ENCODE results near the gene ARFGAP2.

ARFGAP2 gene

DNA sequence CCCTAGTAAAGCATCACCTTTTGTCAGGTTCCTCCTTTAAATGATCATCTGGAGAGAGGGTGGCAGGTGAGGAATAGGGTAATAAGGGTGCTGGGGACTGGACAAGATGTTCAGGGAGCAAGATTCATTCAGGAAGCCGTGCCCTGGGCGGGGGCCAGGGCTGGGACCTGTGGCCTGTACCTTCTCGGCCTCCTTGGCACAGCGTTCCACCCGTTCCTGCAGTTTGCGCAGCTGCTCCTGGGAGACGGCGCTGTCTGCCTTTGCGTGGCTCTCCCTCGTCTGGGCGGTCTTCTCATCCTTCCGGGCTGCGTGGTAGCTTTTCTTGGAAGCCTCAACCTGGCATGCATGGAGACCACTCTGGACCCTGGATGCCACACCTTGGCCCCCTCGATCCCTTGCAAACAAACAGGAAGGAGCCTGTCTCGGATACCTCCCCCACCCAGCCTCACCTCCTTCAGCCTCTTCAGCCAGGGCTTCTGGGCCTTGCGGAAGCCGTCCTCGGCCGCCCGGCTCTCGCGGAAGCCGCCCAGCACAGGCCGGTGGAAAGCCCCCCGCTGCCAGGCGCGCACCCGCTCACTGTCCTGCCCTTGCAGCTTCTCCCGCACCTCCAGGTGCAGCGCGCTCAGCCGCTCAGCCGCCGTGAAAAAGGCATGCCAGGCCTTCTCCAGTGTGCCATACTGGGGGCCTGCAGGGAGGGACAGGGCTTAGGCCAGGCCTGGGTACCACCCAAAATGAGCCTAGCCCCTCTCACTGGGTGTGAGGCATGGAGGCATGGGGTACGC is 3.5 kb upstream of the ARFGAP2 start:
- H3K27ac ChIP-seq, result no peak overlapping the region
- TF ChIP-seq, protein P1, sequence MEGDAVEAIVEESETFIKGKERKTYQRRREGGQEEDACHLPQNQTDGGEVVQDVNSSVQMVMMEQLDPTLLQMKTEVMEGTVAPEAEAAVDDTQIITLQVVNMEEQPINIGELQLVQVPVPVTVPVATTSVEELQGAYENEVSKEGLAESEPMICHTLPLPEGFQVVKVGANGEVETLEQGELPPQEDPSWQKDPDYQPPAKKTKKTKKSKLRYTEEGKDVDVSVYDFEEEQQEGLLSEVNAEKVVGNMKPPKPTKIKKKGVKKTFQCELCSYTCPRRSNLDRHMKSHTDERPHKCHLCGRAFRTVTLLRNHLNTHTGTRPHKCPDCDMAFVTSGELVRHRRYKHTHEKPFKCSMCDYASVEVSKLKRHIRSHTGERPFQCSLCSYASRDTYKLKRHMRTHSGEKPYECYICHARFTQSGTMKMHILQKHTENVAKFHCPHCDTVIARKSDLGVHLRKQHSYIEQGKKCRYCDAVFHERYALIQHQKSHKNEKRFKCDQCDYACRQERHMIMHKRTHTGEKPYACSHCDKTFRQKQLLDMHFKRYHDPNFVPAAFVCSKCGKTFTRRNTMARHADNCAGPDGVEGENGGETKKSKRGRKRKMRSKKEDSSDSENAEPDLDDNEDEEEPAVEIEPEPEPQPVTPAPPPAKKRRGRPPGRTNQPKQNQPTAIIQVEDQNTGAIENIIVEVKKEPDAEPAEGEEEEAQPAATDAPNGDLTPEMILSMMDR (conservative IDR thresholded peaks at IDR 0.05), result no peak

DNA sequence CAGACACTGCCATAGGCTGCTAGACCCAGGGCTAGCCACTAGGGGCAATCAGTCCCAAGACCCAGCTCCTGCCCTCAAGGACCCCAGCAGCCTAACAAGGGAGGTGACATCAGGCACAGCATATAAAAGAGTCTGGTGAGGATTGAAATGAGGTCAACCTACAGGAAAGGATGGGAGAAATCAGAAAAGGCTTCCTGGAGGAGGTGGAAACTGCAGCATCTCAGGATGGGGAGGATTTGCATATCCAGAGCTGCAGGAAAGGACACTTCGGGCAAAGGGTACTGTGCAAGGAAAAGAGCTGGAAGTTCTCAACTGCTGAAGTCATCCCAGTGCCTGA is 2.9 kb upstream of the ARFGAP2 start:
- TF ChIP-seq, protein P1 (conservative IDR thresholded peaks at IDR 0.05), result peak; percentile 64
- H3K27ac ChIP-seq, result no peak overlapping the region

DNA sequence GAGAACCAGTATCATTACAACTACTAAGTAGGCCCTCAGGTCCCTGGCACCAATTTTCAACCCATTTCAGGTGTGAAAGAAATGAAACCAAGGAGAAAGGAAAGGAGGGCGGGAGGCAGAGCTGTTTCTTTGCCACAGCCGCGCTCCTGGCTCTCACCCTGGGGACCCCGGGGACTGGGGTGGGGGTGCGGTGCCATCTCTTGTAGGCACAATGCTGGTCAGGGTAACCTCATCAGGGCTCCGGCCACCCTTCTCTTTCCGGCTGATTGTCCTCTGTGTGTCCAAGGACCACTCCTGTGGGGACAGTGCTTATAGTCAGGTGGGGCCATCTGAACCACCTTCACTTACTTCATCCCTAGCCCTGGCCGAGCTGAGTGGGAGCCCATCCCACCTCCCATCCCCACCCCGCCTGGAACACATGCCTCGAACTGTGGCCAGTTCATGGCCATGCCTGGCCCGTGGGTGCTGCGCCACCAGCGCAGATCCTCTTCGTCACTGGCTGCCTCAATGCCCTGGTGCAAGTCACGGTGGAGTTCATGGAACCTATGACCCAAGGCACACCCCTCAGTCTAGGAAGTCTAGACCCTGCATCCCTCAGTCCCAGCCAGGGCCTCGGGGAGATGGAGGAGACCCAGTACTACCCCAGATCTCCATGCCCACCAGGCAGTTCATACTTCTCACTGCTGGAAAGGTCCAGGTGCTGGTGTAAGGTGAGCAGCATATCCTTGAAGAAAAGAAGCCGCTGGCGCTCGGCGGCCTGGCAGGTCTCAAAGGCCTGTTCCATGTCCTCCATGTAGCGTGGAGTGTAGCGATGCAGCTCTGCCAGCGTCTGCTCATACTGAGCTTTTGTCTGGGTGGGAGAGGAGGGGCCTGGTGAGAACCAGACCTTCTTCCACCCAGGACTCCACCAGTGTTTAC is 2.3 kb upstream of the ARFGAP2 start:
- TF ChIP-seq, protein P1 (conservative IDR thresholded peaks at IDR 0.05), result no peak
- H3K27ac ChIP-seq, result peak overlapping the region; percentile 82

GRCh38 chr11:47178316-47178715 is 1.6 kb upstream of the ARFGAP2 start:
- peak overlapping the region; percentile 82 for H3K27ac ChIP-seq
- TF ChIP-seq, protein P1 (conservative IDR thresholded peaks at IDR 0.05), result no peak

GRCh38 chr11:47177846-47178245 is 1.2 kb upstream of the ARFGAP2 start:
- peak overlapping the region; percentile 82 for H3K27ac ChIP-seq

GRCh38 chr11:47177229-47177845 is 658 bp upstream of the ARFGAP2 start:
- TF ChIP-seq, protein P1 (conservative IDR thresholded peaks at IDR 0.05), result peak; percentile 70
- peak overlapping the region; percentile 82 for H3K27ac ChIP-seq

More at GRCh38 chr11:47177846-47178245, 1.2 kb upstream of the ARFGAP2 start:
- TF ChIP-seq, protein P1 (conservative IDR thresholded peaks at IDR 0.05), result no peak

Data from VCaP (cell line).